Measurements from ENCODE around the gene PDX1.
"Not testable (repeated sequence)": the region's sequence is repeated elsewhere in the genome, so short reads cannot be mapped to it uniquely, and the experiment has no call there.

Gene PDX1

GRCh38 chr13:27956576-27957300 is 36.9 kb downstream of the PDX1 start:
- no peak for DNase-seq (ENCODE audit: low read depth)

GRCh38 chr13:27959976-27960361 is 40.2 kb downstream of the PDX1 start:
- DNase-seq (ENCODE audit: low read depth): no peak

- DNase-seq (ENCODE audit: low read depth): peak; percentile 17
Measured at GRCh38 chr13:27960362-27961226, 40.8 kb downstream of the PDX1 start.

- DNase-seq (ENCODE audit: low read depth): no peak
Measured at GRCh38 chr13:27961227-27962085, 41.7 kb downstream of the PDX1 start.

- DNase-seq (ENCODE audit: low read depth): no peak
Measured at GRCh38 chr13:27962128-27962841, 42.5 kb downstream of the PDX1 start.

- no peak for DNase-seq (ENCODE audit: low read depth)
Measured at GRCh38 chr13:27962982-27963381, 43.2 kb downstream of the PDX1 start.

GRCh38 chr13:27963491-27963890 is 43.7 kb downstream of the PDX1 start:
- no peak for DNase-seq (ENCODE audit: low read depth)

- not testable (repeated sequence) for DNase-seq (ENCODE audit: low read depth)
Measured at GRCh38 chr13:27964206-27964605, 44.4 kb downstream of the PDX1 start.

GRCh38 chr13:27964741-27965323 is 45.0 kb downstream of the PDX1 start:
- no peak for DNase-seq (ENCODE audit: low read depth)

GRCh38 chr13:27965343-27965739 is 45.5 kb downstream of the PDX1 start:
- no peak for DNase-seq (ENCODE audit: low read depth)

- no peak for DNase-seq (ENCODE audit: low read depth)
Measured at GRCh38 chr13:27965740-27966640, 46.2 kb downstream of the PDX1 start.

GRCh38 chr13:27966641-27967202 is 46.9 kb downstream of the PDX1 start:
- no peak for DNase-seq (ENCODE audit: low read depth)

- no peak for DNase-seq (ENCODE audit: low read depth)
Measured at GRCh38 chr13:27967203-27967735, 47.5 kb downstream of the PDX1 start.

- DNase-seq (ENCODE audit: low read depth): no peak
Measured at GRCh38 chr13:27967736-27968315, 48.0 kb downstream of the PDX1 start.

GRCh38 chr13:27968316-27969081 is 48.7 kb downstream of the PDX1 start:
- DNase-seq (ENCODE audit: low read depth): no peak

GRCh38 chr13:27969082-27969865 is 49.5 kb downstream of the PDX1 start, which contains the start of gene CDX2:
Gene CDX2 (minus strand): TSS chr13:27969315. CDS start chr13:27969006, 309 bp downstream.
- DNase-seq (ENCODE audit: low read depth): no peak

GRCh38 chr13:27969866-27970229 is 50.0 kb downstream of the PDX1 start:
- no peak for DNase-seq (ENCODE audit: low read depth)

Measured in fibroblast of gingiva (primary cell).